Measurements from ENCODE around the gene HOXA11.

HOXA11 gene

DNA sequence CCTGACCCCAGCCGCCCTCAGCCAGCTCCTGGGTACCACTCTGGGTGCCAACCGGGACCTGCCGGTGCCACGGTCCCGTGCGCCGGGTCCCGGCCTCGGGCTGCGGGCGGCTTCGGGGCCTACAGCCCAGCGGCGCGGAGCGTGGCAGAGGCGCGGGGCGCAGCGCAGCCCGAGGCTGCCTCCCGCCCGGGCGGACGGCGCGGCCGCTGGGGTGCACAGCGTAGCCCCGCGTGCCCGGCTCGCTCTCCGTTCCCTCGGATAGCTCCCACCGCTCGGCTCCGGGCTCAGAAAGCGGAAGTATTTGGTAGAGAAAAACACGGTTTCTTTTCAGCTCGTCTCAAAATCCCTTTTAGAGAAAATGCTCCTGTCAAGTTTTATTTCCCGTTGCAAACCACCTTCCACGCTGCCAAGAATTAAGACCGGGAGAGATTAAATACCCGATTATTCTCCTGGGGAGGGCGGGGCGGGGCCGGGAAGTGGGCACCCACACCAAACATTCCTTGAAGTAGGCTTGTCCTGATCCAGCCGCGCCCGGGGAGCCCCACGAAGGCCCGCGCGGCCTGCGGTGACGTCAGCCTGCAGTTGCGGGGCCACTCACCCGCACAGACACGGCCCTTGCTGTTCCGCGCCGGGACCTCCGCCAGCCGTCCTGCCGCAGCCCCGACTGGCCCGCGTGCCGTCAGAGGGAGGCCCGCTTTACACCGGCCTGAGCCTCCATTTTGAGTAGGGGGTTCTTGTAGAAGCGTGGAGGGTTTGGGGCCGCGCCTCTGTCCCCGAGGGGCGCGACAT is 7.7 kb upstream of the HOXA11 start:
- DNase-seq = no peak

DNA sequence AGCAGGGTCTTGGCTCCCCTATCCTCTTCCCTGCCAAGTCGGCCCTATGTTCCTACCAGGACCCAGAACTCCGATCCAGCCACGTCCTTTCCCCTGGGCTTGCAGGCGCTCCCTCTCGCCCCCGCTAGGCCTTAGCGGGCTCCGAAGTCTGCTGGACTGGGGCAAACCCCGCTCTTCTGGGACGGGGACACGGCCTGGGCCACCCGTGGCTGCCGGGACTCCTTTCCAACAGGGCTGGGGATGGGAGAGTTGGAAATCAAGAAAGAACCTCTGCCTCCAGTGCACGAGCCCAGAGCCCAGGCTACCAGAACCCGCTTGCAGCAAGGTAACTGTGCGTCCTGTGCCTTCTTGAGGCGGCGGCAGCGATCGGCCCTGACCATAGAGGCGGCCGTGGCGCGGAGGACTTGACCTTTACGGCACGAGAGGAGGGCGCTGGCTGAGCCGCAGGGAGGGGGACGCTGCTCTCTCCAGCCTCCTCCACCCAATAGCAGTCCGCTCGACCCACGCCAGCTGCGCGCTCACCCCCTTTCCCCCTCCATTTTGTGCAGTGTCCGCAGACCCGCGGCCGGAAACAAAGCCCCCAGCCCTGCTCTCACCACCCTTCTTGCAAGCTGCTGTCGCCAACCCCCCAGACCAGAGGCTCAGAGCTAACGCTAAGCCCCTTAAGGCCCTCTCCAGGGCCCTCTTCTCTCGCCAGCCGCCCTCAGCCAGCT is 7.0 kb upstream of the HOXA11 start:
- no peak for DNase-seq

DNA sequence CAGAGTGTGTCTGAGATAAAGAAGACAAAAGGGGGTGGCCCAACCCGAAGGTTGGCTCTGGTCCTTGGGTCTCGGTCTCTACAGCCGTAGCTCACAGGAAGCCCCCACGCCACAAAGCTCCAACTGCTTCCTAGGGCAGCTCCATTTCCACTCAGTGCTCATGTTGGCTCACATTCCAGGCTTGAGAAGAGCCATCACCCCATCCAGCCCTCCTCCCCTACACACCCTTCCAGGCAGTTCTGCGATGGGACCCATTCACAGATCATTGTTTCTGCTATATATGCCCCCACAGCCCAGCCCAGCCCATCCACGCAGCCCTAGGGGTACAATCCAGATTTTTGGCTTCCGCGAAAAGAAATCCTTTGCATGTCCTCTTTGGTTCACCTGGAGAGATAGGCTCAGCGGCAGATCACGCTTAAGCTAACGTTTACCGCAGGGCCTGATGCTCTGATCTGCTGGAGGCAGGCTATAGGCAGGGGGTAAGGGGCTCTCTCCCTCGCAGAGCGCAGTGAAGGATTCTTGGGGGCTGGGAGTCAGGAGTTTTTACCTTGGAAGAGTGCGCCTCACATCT is 6.2 kb upstream of the HOXA11 start:
- DNase-seq = no peak

DNA sequence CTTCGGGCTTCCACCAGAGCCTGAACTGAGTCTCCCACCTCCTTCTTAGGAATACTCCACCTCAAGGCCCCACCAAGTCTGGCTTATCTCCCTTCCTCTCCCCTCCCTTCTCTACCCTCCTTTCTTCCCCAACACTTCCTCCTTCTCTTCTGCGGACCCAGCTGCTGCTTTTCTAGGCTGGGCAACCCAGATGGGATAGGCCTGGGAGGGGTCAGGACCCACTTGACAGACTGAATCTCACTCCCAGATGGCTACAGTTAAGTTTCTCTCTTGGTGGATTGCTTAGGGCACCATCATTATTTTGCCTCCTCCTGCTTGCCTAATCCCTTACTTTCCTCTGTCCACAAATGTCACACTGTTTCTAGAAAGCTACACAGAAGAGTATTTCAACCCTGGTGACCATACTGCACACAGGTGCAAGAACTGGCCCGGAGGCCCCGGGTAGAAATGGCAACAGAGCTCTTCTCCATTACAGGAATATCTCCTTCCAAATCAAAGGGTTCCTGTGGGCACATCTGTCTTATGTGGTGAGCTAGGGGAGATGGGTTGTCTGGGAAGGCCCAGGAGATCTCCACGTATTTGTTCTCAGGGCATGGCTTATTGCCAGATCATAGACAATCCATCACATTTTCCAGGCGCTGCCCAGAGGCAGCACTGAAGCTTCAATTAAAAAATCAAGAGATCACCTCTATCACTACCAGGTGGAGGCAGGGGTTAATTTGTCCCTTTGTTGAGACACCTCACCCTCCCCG is 5.1 kb upstream of the HOXA11 start:
- no peak for DNase-seq

DNA sequence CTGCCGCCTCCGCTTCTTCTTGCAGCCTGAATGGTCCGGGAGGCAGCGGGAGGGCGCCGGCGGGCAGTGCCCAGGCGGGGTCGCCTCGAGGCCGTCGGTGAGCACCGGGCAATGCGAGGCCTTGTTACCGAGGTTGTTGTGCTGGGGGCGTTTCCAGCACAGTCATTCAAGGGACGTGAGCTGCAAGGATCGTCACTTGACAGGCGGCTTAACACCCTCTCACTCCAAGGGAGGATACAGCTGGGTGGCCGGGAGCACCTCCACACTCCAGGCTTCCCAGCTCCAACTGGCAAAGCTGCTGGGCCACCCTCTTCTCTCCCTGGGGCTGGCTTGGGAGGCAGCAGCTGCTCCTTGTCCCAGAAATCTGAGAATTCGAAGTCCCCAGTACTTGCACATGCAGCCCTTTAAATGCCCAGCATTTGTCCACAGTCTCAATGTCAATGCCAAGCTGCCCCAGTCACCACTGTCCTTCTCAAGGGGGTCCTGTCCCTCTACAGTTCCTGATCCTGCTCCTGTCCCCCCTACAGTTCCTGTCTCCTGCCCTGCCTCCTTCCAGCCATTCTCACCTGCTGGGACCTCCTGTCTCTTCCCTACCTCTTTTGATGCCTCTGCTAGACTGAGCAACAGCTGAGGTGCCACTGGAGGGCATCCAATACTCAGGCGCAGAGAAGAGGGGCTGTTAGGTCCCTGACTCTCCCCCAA is 4.4 kb upstream of the HOXA11 start:
- DNase-seq = no peak

DNA sequence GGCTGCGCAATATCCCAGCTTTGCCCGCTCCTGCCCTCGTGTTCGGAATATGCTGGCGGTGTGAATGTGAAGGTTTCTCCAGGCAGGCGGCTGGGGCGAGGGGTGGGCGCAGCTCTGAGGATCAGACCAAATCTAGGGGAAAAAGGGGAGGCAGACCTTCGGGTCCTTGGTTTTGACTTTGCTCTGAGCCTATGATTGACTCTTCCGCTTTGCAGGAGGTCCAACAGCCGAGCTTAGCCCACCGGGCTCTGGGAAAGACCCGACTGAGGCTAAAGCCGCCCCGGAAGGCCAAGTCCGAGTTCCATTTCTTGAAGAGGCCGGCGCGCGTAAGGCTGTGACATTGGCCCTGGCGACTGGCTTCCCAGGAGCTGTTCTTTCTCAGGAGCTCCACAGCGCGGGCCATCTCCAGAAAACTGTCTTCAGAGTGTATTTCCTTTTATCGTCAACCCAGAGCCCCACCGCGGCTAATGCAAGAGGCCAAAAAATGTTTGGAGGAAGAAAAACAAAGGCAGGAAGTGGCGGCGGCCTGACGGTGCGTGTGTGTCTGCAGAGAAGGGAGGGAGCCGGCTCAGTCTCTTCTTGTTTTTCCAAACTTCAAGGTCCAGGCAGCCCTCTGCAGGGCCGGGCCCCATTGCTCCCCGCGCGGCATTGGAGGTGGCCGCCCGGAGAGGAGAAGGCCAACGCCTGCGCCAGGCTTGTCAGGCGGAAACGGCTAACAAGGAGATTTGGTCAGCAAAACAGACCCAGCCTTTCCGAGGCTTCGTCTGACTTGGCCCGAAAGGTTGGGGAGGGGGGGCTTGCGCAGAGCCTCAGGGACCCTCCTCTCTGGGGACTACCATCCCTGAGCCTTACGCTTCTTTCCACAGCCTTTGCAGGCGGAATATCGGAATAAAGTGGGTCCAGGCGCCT is 3.6 kb upstream of the HOXA11 start:
- DNase-seq = no peak

DNA sequence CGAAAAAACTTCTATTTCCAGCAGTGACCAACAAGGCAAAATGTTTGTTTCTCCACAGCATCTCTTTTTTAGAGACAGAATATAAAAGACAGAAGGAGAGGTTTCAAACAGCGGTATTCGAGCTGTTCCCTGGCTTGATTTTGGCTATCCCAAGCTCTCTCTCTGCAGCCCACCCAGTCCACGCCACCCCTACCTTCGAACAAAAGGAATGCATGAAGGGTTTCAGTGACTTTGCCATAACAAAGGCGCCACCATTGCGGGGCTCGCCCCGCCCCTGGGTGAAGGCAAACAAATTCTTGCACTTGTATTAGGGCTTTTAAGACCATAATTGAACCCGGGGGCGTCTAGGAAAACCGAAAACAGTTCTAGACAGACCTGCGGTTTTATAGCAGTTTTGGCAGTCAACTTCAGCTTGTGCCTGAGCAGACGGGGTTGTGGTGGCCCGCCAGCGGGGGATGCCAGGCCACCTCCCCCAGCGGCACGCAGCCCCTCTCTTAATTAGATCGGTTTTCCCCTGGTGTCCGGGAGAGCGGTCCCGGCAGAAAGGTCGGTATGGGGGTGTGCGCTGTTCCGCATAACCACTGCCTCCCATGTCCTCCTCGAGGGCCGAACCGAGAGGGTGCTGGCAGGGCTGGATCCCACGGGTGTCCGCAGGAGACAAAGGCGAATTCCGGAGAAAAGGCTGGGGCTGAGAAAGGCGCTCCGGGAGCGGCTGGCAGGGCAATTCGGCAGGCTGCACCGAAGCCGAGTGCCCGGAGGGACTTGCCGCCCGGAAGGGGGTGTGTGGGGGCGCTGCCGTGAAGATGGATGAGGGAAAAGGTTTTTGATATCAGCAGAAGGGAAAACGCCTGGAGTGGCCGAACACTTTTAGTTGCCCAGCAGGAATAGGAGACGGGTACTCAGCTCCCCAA is 2.7 kb upstream of the HOXA11 start:
- DNase-seq = no peak

DNA sequence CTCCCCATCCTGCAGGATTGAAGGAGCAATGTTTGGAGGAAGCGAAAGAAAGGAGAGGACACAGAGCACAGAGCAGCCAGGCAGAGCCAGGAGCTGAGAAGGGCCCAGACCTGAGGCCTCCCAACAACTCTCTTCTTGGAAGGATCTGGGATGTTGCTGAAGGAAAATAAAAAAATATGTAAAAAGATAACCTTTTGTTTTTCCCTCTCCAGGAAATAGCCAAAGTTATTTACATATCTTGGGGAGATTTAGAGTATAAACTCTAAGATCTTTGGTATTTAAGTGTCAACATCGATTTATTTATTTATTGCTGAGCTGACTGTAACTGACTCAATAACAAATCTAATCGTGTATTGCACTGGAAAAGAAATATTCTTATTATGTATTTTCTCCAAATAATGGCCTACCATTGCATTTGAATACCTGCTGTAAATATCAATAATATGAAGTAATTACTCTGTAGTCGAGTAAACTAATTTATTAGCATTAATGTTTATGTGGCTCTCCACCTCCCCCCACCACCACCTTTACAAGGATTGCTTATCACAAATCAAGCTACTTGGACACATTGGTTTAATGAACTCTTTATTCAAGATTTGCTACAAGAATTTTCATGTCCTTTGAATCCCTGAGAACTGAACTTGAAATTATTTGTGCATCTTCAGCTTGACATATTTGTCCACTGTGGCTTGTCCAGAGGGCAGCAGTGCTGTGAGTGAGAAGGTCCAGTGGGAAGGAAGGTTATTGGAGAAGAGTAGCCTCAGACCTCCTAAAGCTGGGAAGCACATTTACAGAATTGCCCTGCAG is 1.8 kb upstream of the HOXA11 start:
- no peak for DNase-seq

DNA sequence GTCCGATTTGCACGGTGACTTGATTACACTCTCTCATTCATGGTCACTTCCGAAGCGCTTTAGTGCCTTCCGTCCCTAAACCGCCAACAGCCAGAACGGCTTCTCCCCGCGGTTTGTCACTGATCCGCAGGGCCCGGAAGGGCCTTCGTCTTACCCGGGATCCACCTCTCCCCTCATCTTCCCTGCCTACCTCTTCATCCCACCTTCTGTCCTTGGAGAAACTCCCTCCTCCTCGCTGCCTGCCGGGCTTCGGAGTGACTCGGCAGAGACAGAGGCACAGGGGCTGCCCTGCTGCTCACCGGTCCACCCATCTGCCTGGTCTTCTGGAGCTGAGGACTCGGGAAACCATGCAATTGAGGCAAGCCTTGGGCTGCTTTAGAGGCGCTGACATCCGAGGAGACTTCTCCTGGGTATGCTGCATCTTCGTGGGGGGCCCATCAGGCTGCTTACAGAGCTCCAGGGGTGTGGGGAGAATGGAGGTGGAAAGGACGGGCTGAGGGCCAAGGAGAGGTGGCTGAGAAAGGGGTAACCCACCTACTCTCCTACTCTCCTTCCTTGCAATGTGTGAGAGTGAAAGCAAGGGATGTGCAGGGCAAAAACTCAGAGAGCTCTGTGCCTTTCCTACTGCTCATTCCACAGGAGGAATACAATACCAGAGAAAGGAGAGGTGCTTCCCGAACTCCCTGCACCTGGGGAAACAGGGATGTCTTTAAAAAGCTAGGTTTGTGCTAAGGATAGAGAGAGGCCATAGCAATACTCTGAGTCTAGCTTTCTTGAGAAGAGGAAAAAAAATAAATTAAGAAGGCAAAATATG is 1.0 kb upstream of the HOXA11 start:
- no peak for DNase-seq

DNA sequence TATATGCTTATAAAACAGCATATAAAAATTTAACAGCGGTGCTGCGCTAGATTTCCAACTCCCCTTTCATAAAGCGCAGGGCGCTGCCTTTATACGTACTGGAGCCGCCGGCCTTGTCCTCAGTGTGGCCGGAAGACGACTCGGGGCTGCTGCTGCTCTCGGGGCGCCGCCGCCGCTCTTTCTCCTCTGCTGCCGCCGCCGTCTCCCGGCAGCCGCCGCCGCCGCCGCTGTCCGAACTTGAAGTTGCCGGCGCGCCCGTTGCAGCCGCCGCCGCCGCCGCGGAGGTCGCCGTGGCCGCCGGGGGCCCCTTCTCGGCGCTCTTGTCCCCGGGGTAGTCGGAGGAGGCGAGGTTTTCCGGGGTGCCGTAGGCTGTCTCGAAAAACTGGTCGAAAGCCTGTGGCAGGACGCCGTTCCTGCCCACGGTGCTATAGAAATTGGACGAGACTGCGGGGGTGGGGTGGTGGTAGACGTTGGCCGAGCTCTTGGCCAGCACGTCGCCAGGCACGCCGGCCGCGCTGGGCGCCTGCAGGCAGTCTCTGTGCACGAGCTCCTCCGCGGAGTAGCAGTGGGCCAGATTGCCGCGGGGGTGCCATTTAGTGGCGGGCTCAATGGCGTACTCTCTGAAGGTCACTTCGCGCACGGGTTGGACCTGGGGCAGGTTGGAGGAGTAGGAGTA is 557 bp downstream of the HOXA11 start:
- DNase-seq = peak; percentile 35

DNA sequence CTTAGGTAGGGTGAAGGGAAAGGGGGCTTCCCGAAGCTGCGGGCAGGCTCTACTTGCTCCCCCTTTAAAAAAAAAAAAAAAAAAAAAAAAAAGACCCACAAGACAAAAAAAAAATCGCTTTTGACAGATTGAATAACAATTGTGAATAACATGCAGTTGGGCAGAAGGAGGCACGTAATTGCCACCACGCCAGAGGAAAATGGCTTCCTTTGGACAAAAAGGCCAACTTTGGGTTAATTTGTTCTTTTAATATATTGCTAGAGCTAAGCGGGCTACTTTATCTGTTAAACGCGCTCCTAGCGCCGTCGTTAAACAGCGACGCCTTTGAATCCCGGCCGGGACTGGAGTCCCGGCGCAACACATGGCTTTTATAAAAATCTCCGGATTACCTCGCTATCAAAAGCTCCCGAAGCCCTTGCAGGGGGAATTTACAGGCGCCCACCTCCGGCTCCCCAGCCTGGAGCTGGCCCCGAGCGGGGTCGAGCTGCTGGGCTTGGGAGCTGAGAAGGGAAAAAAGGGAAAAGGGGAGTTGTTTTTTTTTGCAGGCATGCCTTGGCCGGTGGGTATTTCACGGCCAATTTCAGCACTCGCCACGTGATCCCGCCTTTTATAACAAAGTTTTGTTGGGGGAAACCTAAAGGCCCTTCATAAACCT is 1.2 kb downstream of the HOXA11 start:
- DNase-seq = no peak

DNA sequence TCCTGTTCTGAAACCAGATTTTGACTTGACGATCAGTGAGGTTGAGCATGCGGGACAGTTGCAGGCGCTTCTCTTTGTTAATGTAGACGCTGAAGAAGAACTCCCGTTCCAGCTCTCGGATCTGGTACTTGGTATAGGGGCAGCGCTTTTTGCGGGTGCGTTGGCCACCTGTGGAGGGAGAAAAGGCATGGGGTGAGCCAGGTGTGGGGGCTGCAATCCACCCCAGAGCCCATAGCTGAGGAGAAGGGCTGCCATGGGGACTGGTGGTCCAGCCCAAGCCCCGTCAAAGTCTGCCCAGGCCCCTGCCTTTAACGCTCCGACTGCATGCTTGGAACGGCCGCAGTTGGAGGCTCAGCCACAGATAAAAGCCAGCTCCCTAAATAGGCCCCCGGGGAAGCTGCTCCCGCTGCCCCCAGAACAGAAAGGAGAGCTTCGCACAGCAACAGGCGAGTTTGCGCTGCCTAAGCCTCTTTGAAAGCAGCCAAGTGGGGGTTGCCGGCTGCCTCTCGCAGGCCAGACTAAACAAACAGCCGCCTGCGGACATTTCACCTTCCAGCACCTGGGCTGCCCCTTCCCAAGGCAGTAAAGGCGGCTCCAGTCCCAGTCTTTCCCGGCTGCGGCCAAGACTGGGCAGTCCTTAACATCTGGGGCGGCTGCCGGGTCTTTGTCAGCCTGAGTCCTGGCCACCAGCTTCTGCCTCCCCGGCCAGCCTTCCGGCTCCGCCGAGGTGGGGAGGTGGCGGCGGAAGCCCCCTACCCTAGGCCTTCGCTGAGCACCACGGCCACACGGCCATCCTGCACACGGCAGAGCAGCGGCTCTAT is 2.0 kb downstream of the HOXA11 start:
- no peak for DNase-seq

DNA sequence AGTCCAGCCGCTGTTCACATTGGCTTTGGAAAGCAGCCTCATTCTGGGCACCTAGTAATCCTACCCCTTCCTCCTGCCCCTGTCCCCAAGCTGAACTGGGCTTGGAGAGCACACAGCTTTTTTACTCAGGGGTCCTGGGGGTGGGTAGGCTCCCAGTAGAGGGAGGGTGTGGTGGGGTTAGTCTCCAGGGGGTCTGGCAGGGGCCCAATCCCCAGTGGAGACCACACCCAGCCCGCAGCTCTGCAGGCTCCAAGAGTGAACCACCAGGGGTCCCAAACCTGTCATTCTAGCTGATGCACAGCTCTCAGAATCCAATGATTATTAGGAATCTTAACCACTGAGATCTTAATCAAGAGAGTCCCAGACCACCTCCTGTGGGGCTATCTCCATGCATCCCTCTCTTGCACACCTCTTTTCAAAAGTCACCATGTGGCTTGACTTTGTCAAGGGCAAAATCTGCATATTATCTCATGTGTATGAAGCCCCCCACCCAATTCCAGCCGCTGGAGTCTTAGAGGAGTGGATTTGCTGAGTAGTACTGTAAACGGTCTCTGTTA is 2.7 kb downstream of the HOXA11 start:
- peak; percentile 18 for DNase-seq

DNA sequence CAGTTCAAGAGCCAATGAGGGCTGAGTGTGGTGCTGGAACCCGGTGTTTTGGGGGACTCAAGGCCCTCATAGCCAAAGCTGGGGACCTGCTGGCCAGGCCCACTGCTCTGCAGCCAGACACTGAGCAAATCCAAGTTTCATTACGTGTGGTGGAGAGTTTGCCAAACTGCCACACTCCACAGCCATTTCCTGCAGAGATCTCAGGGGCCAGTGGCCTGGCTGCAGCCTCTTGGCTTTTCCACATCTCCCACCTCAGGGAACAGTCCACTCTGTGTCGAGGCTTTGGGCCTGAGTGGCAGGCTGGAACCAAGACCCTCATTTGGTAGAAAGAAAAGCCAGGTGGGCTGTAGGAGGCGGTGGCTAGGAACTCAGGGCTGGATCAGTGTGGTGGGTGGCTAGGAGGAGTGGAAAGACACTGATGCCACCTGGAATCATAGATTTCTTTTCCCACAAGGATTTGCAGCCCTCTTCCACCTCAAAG is 3.2 kb downstream of the HOXA11 start:
- DNase-seq = no peak

DNA sequence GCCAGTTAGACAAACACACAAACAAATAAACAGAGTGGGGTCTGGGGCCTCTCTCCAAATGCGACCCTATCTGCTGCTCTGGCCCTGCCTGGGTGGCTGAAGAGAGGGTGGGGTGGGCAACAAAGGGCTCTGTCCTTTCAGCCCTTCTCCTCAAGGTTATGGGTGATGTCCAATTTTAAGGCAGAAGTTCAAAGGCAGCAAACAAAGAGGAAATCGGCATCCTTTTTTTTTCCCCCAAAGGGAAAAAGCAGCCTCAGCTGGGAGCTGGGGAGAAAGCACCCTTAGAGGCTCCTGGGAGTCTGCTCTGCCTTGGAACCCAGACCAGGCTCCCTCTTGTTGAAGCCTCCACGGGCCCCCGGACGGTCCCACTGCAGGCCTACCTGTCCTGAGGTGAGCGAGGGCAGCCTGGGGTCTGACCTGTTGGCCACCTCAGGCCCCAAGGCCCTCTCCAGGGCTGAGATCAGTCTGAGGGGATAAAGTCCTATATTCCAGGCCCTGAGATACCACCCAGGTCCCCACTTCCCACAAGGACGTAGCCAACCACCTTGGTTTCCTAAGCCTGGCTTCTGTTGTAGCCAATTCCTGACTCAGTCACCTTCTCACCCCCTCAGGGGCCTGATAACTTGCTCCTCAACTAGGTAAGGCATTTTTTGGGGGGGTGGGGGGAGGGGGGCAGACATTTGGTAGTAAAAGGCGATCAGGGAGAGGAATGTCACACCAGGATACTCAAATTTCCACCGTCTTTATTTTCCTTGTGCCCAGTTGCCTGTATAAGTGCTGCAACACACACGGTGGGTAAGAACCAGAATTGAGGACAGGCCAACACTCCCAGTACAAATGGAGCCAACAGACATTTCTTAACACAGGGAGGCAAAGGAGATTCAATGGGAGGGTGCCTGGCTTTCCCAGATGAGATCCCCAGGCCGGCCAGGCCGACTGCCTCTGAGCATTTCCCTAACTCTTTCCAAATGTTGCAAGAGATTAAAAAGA is 4.3 kb downstream of the HOXA11 start:
- no peak for DNase-seq

Data from COR-L47 (cell line).